ENCODE results near the gene ST3GAL6.

The ST3GAL6 gene

GRCh38 chr3:98731720-98732285 is 31.3 kb upstream of the ST3GAL6 start:
- H3K9me3 Mint-ChIP-seq = peaks cover 3% of the 10 kb centered on the region
- peaks cover 11% of the 10 kb centered on the region for H3K27me3 Mint-ChIP-seq (ENCODE audit: low read depth, poor library complexity)
- H3K4me3 Mint-ChIP-seq = peak overlapping the region; percentile 93

GRCh38 chr3:98732286-98733052 is 30.7 kb upstream of the ST3GAL6 start:
- peak overlapping the region; percentile 93 for H3K4me3 Mint-ChIP-seq
- no peak for TF ChIP-seq CTCF (IDR thresholded peaks at IDR 0.05)
- peak; percentile 68 for DNase-seq
- peaks cover 5% of the 10 kb centered on the region for H3K27me3 Mint-ChIP-seq (ENCODE audit: low read depth, poor library complexity)
- peaks cover 3% of the 10 kb centered on the region for H3K9me3 Mint-ChIP-seq
- peaks cover 54% of the 10 kb centered on the region for H3K4me1 Mint-ChIP-seq
- H3K36me3 Mint-ChIP-seq (ENCODE audit: low read depth) = peaks cover 14% of the 10 kb centered on the region
- H3K27ac Mint-ChIP-seq = peak overlapping the region; percentile 78

More at GRCh38 chr3:98731720-98732285, 31.3 kb upstream of the ST3GAL6 start:
- Mint-ChIP-seq H3K27ac (peak overlapping the region; percentile 78), H3K4me1 (peaks cover 57% of the 10 kb centered on the region), H3K36me3 (ENCODE audit: low read depth) (peaks cover 9% of the 10 kb centered on the region)
- no peak for DNase-seq
- TF ChIP-seq CTCF (IDR thresholded peaks at IDR 0.05) = no peak

GRCh38 chr3:98733053-98733811 is 29.9 kb upstream of the ST3GAL6 start:
- Mint-ChIP-seq H3K9me3 (peaks cover 3% of the 10 kb centered on the region), H3K4me1 (peaks cover 59% of the 10 kb centered on the region), H3K27ac (peak overlapping the region; percentile 64), H3K36me3 (ENCODE audit: low read depth) (peaks cover 17% of the 10 kb centered on the region), H3K4me3 (peak overlapping the region; percentile 93), H3K27me3 (ENCODE audit: low read depth, poor library complexity) (peaks cover 5% of the 10 kb centered on the region)
- peak; percentile 67 for DNase-seq
- no peak for TF ChIP-seq CTCF (IDR thresholded peaks at IDR 0.05)

GRCh38 chr3:98733812-98734281 is 29.3 kb upstream of the ST3GAL6 start:
- H3K9me3 Mint-ChIP-seq = peaks cover 3% of the 10 kb centered on the region
- peak; percentile 54 for DNase-seq
- H3K36me3 Mint-ChIP-seq (ENCODE audit: low read depth) = peaks cover 23% of the 10 kb centered on the region
- H3K27ac Mint-ChIP-seq = peak overlapping the region; percentile 64
- no peak for TF ChIP-seq CTCF (IDR thresholded peaks at IDR 0.05)
- peaks cover 3% of the 10 kb centered on the region for H3K27me3 Mint-ChIP-seq (ENCODE audit: low read depth, poor library complexity)
- H3K4me1 Mint-ChIP-seq = peaks cover 64% of the 10 kb centered on the region
- H3K4me3 Mint-ChIP-seq = peak overlapping the region; percentile 93

- TF ChIP-seq CTCF (IDR thresholded peaks at IDR 0.05) = no peak
- H3K4me1 Mint-ChIP-seq = peaks cover 68% of the 10 kb centered on the region
- peaks cover 4% of the 10 kb centered on the region for H3K27me3 Mint-ChIP-seq (ENCODE audit: low read depth, poor library complexity)
- no peak for DNase-seq
- peaks cover 3% of the 10 kb centered on the region for H3K9me3 Mint-ChIP-seq
- H3K27ac Mint-ChIP-seq = peak overlapping the region; percentile 64
- H3K36me3 Mint-ChIP-seq (ENCODE audit: low read depth) = peaks cover 25% of the 10 kb centered on the region
- H3K4me3 Mint-ChIP-seq = peak overlapping the region; percentile 93
These were observed 28.8 kb upstream of the ST3GAL6 start for GRCh38 chr3:98734306-98734705.

Measured in nephron progenitor cell (in vitro differentiated cells).